GM19238 (cell line): ENCODE measurements around the gene CYP2B6.
"Not testable (repeated sequence)": the region's sequence is repeated elsewhere in the genome, so short reads cannot be mapped to it uniquely, and the experiment has no call there.

Source experiments
- DNase-seq: peaks from one replicate; pipeline ENCODE4 v3.0.0; 2011; ENCODE audit warnings: low spot score; ENCODE audit not compliant: insufficient read length

CYP2B6 gene

DNA sequence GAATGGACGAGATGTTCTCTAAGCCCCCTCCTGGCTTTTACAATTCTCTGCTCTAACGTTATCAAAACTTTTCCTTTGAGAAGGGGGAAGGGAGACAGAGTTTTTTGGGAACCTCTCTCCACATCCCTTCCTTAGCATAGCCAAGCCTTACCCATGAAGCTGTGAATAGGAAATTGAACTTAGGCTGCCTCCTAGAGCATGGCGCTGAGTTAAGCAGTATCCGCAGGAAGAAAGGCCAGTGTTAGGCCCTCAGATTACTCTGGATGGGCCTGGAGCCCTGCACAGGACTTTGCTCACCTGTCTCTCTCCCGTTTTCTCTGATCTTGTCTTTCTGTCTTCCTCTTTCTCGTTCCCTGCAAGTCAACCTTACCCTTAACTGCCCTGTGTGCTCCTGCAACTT lies 39.6 kb downstream of the CYP2B6 start:
- no peak for DNase-seq

DNA sequence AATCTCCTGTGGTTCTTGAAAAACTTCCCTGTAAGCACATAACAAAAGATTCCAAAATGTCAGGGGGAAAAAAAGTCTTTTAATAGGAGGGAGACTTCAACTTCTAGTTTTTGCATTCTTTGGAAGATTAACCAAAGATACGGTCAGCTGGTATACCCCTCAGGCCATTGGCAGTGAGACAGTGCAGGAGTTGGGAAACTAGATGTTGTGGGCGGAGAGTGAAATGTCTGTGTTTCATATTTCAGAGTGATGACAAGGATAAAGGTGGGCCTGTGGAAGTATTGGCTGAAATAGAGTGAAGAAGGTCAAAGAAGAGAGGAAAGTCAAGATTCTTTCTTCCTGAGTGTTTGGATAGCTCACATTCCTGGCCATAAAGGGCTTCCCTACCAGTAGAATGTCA lies 40.8 kb downstream of the CYP2B6 start:
- DNase-seq, result no peak

DNA sequence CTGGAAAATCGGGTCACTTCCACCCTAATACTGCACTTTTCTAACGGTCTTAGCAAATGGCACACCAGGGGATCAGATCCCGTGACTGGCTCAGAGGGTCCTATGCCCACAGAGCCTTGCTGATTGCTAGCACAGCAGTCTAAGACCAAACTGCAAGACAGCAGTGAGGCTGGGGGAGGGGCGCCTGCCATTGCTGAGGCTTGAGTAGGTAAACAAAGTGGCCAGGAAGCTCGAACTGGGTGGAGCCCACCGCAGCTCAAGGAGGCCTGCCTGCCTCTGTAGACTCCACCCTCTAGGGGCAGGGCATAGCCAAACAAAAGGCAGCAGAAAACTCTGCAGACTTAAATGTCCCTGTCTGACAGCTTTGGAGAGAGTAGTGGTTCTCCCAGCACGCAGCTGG lies 42.2 kb downstream of the CYP2B6 start:
- DNase-seq, result not testable (repeated sequence)

DNA sequence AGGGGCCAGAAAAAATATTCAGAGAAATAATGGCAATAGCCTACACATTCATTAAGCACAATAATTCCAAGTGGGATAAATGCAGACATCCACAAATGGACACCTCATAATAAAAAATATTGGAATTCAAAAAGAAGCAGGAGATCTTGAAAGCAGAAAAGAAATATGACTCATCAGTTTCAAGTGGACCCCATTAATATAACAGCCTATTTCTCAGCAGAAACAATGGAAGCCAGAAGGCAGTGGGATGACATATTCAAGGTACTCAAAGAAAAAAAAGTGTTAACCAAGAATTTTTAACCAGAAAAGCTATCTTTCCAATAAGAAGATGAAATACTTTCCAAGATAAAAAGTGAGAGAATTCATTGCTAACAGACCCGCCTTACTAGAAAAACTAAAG lies 48.7 kb downstream of the CYP2B6 start:
- no peak for DNase-seq

DNA sequence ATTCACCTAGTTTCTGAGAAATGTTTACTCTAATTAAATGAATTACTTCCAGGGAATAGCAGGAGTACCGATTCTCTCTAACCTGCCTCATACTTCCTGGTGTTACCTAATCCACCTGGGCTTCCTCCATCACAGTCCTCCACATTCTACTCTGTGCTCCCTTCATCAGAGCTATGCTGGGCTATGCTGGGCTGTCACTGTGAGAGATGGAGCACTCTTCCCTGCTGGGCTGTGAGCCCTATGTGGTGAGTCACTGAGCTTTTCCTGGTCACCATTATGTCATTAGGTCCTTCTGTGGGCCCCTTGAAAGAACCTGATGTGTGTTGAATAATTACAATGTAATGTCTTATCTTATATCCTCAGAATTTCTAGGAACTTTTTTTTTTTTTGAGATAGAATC lies 54.0 kb downstream of the CYP2B6 start:
- not testable (repeated sequence) for DNase-seq

DNA sequence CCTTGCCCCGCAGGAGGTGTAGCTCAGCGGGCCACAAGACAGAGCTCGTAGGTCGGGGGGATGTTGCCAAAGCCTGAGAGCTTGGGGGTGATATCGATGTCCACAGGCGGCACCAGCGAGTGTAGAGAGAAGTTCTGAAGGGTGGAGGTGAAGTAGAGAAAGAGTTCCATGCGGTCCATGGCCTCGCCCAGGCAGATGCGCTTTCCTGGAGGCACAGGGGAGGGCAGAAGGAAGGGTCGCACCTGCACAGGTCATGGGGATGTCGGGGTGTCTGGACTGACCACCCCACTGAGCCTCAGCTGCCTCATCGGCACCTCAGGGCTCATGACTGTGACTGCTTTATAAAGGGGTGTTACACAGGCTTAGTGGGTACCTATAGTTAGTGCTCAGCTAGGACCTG lies 59.3 kb downstream of the CYP2B6 start:
- DNase-seq, result no peak

DNA sequence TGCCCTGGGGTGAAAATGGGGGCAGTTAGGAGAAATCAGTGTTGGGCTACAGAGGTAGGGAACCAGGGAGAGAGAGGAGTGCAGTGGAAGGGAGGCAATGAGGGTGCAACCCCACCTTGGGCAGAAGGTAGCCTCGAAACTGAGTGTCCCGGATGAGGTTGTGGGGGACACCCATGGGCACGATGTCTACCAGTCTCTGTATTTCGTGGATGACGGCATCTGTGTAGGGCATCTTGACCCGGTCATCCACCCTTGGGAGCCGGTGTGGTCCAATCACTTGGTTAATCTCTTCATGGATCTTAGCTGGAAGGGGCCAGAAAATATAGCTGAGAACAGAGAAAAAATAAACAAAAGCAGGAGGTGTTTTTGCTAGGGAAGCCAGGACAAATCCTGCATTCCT lies 61.1 kb downstream of the CYP2B6 start:
- not testable (repeated sequence) for DNase-seq

DNA sequence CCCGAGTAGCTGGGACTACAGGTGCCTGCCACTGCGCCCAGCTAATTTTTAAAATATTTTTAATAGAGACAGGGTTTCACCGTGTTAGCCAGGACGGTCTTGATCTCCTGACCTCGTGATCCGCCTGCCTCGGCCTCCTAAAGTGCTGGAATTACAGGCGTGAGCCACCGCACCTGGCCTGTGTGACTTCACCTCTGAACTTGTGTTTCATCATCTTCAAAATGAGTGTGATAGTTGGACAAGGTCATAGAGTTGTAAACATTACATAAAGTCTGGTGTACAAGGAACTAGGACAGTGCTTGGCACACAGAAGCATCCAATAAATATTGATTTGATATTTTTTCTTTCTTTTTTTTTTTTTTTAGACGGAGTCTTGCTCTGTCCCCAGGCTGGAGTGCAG lies 62.2 kb downstream of the CYP2B6 start:
- DNase-seq, result not testable (repeated sequence)

DNA sequence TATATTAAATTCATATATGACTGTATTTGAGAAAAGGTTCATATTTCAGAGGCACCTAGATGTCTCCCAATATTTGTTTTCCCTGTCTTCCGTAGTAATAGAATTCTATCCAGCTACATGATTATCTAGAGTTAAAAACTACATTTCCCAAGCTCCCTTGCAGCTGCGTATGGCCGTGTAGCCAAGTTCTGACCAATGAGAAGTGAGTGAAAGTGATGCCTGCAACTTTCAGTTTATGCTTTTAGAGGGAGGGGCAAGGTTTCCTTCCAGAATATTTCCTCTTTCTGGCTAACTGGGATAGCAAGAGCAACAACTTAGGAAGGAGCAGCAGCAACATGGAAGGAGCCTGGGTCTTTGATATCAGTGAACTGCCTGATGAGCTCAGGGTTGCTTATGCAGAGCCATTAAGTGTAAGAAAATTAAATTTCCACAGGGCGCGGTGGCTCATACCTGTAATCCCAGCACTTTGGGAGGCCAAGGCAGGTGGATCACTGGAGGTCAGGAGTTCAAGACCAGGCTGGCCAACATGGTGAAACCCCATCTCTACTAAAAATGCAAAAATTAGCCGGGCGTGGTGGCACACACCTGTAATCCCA lies 74.0 kb downstream of the CYP2B6 start:
- peak; percentile 7 for DNase-seq
